Measurements from ENCODE around the gene THADA. TPM values are rescaled to one million over a fixed set of nuclear protein-coding genes. Genes with fewer than 3 reads are reported as not detected.

Gene THADA
- total RNA-seq, 1 donor from 2014 or later, result 11.0 TPM

DNA sequence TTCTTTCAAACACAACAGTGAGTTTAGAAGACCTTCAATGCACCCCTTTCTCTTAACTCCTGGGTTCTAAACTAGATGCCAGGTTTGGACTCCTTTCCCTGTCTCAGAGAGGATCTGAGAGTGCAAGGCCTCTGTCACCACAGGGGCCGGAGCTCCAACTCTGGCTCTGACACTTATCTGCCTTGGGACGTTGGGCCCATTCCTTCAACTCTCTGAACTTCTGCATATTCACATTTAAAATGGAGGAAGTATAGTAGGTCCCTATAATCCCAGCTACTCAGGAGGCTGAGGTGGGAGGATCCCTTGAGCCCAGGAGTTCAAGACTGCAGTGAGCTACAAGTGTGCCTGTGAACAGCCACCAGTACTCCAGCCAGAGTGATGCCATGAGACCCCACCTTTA is 325.4 kb downstream of the THADA start:
- TF ChIP-seq, protein P1, sequence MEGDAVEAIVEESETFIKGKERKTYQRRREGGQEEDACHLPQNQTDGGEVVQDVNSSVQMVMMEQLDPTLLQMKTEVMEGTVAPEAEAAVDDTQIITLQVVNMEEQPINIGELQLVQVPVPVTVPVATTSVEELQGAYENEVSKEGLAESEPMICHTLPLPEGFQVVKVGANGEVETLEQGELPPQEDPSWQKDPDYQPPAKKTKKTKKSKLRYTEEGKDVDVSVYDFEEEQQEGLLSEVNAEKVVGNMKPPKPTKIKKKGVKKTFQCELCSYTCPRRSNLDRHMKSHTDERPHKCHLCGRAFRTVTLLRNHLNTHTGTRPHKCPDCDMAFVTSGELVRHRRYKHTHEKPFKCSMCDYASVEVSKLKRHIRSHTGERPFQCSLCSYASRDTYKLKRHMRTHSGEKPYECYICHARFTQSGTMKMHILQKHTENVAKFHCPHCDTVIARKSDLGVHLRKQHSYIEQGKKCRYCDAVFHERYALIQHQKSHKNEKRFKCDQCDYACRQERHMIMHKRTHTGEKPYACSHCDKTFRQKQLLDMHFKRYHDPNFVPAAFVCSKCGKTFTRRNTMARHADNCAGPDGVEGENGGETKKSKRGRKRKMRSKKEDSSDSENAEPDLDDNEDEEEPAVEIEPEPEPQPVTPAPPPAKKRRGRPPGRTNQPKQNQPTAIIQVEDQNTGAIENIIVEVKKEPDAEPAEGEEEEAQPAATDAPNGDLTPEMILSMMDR (conservative IDR thresholded peaks at IDR 0.05; ENCODE audit: low read depth, low read length), result no peak
- DNase-seq (ENCODE audit: low read depth), result no peak

DNA sequence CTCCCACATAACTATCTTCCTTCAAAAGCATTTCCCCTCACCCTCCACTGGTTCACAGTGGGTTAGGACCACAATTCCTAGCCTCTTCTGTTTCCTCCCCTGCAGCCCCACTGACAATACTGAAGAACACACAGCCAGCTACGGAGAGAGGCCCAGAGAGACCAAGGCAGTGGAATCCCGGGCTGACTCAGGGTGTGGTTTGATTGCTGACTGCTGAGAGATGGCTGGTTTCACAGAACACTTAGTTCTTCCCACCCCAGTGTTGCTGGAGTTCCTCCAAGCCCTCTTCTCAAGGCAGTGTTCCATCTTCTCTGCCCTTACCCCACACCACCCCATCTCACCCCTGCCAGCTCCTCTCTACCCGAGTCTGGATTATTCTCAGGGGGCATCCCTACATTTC is 326.1 kb downstream of the THADA start:
- TF ChIP-seq, protein P1 (conservative IDR thresholded peaks at IDR 0.05; ENCODE audit: low read depth, low read length), result no peak
- no peak overlapping the region for H3K4me3 ChIP-seq (ENCODE audit: low read depth, low read length)
- DNase-seq (ENCODE audit: low read depth), result no peak

More for the DNA sequence above, 325.4 kb downstream of the THADA start:
- H3K4me3 ChIP-seq (ENCODE audit: low read depth, low read length), result no peak overlapping the region

DNA sequence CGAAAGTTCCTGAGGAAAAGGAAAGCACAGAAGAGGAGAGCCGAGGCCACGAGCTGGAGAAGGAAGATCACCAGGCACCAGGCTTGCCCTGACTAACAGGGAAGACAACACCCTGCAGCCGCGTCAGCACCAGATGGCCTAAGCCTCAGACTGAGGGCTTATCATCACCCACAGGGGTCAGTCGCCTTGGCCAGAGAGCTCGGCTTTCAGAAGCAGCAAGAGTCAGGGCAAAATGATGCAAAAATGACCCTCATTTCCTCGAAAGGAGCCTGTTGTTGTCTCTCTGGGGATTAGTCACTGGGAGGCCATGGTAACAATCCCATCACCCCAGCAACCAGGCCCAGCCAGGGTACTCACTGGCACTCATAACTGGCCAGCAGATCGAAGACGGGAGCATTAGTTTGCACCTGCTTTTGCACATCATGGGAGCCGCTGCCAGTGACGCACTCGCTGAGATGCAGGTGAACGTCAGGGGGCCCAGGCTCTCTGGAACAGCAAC is 326.7 kb downstream of the THADA start:
- H3K4me3 ChIP-seq (ENCODE audit: low read depth, low read length), result no peak overlapping the region
- TF ChIP-seq, protein P1 (conservative IDR thresholded peaks at IDR 0.05; ENCODE audit: low read depth, low read length), result peak; percentile 21
- DNase-seq (ENCODE audit: low read depth), result peak; percentile 66

DNA sequence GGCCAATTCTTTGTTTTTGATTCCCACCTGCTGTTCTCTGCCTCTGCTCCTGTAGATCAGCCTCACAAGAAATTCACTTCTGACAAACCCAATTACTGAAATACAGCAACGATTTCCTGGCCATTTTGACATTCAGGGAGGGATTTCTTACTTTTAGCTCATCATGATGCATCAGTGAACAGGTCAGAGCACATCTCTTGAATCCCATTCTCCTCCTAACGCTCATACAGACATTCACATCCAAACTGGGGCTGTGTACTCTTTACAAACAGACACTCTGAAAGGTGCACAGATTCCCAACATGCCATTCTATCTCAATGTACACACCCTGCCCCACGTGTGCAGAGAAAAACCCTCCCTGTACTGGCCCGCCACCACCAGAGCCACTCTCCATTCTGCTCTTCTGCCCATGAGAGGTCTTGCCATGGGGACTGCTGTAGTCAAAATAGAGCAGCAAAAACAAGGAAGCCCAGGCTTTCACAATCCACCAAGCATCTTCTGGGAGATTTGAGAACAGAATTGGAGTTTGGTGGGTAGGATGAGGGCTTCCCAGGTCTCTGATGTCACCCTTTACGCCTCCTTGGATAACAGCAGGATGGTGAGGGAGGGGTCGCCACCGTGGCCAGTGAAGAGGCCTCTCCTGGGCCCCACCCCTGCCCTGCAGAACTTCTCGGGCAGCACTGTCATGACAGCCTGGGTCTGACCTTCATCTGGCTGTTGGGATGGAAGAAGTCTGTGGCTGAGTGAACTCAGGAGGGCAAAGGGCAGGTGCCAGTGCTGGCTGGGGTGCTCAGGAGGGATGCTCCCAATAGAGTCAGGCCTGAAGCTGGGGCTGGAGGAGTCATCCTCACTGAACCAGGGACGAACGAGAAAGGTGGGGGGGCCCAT is 327.5 kb downstream of the THADA start:
- TF ChIP-seq, protein P1 (conservative IDR thresholded peaks at IDR 0.05; ENCODE audit: low read depth, low read length), result no peak

DNA sequence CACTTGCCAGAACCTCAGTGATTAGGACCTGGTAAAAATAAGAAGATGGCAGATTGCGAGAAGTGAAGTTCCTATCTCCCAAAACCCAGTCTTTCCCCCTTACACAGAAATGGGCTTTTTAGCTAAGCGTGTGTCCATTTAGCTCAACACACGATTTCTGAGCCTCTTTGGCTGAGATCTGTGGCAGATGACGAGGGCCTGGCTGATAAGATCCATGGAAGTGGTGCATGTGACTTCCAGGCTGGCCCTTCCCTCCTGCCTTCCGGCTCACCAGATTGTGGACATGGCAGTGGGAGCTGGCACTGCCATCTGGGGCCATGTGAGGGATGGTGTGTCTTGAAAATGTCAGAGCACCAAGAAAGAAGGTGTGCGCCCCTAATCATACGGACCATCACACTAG is 328.5 kb downstream of the THADA start:
- no peak overlapping the region for H3K4me3 ChIP-seq (ENCODE audit: low read depth, low read length)
- DNase-seq (ENCODE audit: low read depth), result no peak

More for the DNA sequence above, 327.5 kb downstream of the THADA start:
- no peak overlapping the region for H3K4me3 ChIP-seq (ENCODE audit: low read depth, low read length)
- DNase-seq (ENCODE audit: low read depth), result no peak

DNA sequence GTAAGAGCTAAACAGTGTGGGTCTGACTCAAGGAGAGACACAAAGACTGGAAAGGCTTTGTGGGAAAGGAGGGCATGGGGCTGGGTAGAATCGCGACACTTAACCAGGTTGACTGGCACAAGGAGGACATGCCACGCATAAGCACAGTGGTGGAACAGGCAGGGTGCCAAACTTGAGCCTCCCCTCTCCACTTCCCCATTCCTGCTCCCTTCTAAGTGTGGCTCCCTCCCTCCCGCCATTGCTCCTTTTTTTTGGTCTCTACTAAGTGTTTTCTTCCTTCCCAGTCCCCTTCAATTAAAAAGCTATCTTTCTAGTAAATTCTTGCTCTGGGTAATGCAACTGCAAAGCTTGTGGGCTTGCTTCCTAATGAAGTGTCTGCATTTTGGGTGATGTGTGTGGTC is 329.1 kb downstream of the THADA start:
- no peak overlapping the region for H3K4me3 ChIP-seq (ENCODE audit: low read depth, low read length)
- TF ChIP-seq, protein P1 (conservative IDR thresholded peaks at IDR 0.05; ENCODE audit: low read depth, low read length), result no peak
- DNase-seq (ENCODE audit: low read depth), result no peak

More for the DNA sequence above, 328.5 kb downstream of the THADA start:
- TF ChIP-seq, protein P1 (conservative IDR thresholded peaks at IDR 0.05; ENCODE audit: low read depth, low read length), result no peak
